WTC11 (cell line): ENCODE data around the gene TP53I3. TPM values are rescaled to one million over a fixed set of nuclear protein-coding genes. Genes with fewer than 3 reads are reported as not detected.

Experiments used
- ATAC-seq: fragments of 200-7000 bp; cut with Tn5 transposase; 2 replicates; pipeline ENCODE4 v1.10.0; 2021; ENCODE audit warnings: mild to moderate bottlenecking, moderate library complexity
- CTCF ChIA-PET: fragments of 300-600 bp; sonication (Branson Sonifier 250); formaldehyde crosslinking; loops from one replicate; lab custom pipeline; 2021; ENCODE audit warnings: antibody characterized with exemption; lab: Charles Lee
- POLR2A ChIA-PET: fragments of 350-600 bp; sonication (Branson Sonifier 250); formaldehyde crosslinking; loops from one replicate; lab custom pipeline; 2021; ENCODE audit warnings: antibody characterized with exemption; lab: Charles Lee
- DNase-seq: peaks from one replicate; pipeline ENCODE4 v3.0.0; 2021; ENCODE audit warnings: low spot score
- H3K27ac Mint-ChIP-seq: 2 replicates; pipeline ENCODE4 v1.8.0; 2021; ENCODE audit warnings: mixed read lengths
- H3K27me3 Mint-ChIP-seq: 2 replicates; pipeline ENCODE4 v1.8.0; 2021; ENCODE audit warnings: low read depth, mild to moderate bottlenecking, moderate library complexity, mixed read lengths
- H3K36me3 Mint-ChIP-seq: 2 replicates; pipeline ENCODE4 v1.8.0; 2021; ENCODE audit warnings: mixed read lengths
- H3K4me1 Mint-ChIP-seq: 2 replicates; pipeline ENCODE4 v1.8.0; 2022; ENCODE audit warnings: mixed read lengths
- H3K4me3 Mint-ChIP-seq: 2 replicates; pipeline ENCODE4 v1.8.0; 2021; ENCODE audit warnings: mild to moderate bottlenecking, moderate library complexity, mixed read lengths
- H3K9me3 Mint-ChIP-seq: 2 replicates; pipeline ENCODE4 v1.8.0; 2021; ENCODE audit warnings: mixed read lengths
- ATF1 ChIP-seq: sonication (generic); formaldehyde crosslinking; IDR thresholded peaks from 2 replicates; pipeline ENCODE4 v1.8.1; 2023; ENCODE audit warnings: mild to moderate bottlenecking, moderate library complexity, missing genetic modification reagents
- E2F5 ChIP-seq: sonication (generic); formaldehyde crosslinking; IDR thresholded peaks from 2 replicates; pipeline ENCODE4 v1.8.1; 2022; ENCODE audit warnings: mild to moderate bottlenecking, moderate library complexity, missing genetic modification reagents
- FOXP4 ChIP-seq: sonication (generic); formaldehyde crosslinking; IDR thresholded peaks from 2 replicates; pipeline ENCODE4 v1.8.0; 2022; ENCODE audit warnings: mild to moderate bottlenecking, missing genetic modification reagents
- GRHL2 ChIP-seq: fragments of 250-450 bp; sonication (Bioruptor Pico); IDR thresholded peaks from 2 replicates; pipeline ENCODE4 v1.8.0; 2022; ENCODE audit warnings: mild to moderate bottlenecking, moderate library complexity; ENCODE audit not compliant: insufficient replicate concordance, severe bottlenecking
- JAZF1 ChIP-seq: fragments of 250-450 bp; sonication (Bioruptor Pico); IDR thresholded peaks from 2 replicates; pipeline ENCODE4 v1.9.0; 2021; ENCODE audit warnings: moderate library complexity, mild to moderate bottlenecking, inconsistent platforms
- JUN ChIP-seq: sonication (generic); formaldehyde crosslinking; IDR thresholded peaks from 2 replicates; pipeline ENCODE4 v1.8.0; 2023; ENCODE audit warnings: mild to moderate bottlenecking, missing genetic modification reagents
- MAX ChIP-seq: sonication (generic); formaldehyde crosslinking; IDR thresholded peaks from 2 replicates; pipeline ENCODE4 v1.8.0; 2022; ENCODE audit warnings: mild to moderate bottlenecking, missing genetic modification reagents
- SOX15 ChIP-seq: fragments of 250-450 bp; sonication (Bioruptor Pico); IDR thresholded peaks from 2 replicates; pipeline ENCODE4 v1.9.0; 2021; ENCODE audit warnings: mild to moderate bottlenecking
- USF1 ChIP-seq: sonication (generic); formaldehyde crosslinking; IDR thresholded peaks from 2 replicates; pipeline ENCODE4 v1.8.0; 2022; ENCODE audit warnings: mild to moderate bottlenecking, missing genetic modification reagents
- ZNF219 ChIP-seq: sonication (generic); formaldehyde crosslinking; IDR thresholded peaks from 2 replicates; pipeline ENCODE4 v1.8.0; 2023; ENCODE audit warnings: missing genetic modification reagents, mild to moderate bottlenecking, borderline replicate concordance
- ZNF232 ChIP-seq: sonication (generic); formaldehyde crosslinking; IDR thresholded peaks from 2 replicates; pipeline ENCODE4 v1.8.0; 2022; ENCODE audit warnings: mild to moderate bottlenecking, missing genetic modification reagents
- ZNF317 ChIP-seq: sonication (generic); formaldehyde crosslinking; IDR thresholded peaks from 2 replicates; pipeline ENCODE4 v1.8.1; 2023; ENCODE audit warnings: low read depth, mild to moderate bottlenecking, moderate library complexity, missing genetic modification reagents, borderline replicate concordance
- ZNF396 ChIP-seq: fragments of 250-450 bp; sonication (Bioruptor Pico); IDR thresholded peaks from 2 replicates; pipeline ENCODE4 v1.8.0; 2021; ENCODE audit warnings: mild to moderate bottlenecking, moderate library complexity, borderline replicate concordance
- ZSCAN18 ChIP-seq: fragments of 250-450 bp; sonication (Bioruptor Pico); IDR thresholded peaks from 2 replicates; pipeline ENCODE4 v2.1.2; 2022; ENCODE audit warnings: mild to moderate bottlenecking, moderate library complexity
- total RNA-seq: library from RNA; stranded (reverse); gene quantifications from 3 replicates; pipeline ENCODE4 v1.2.3, GENCODE V29; 2021
- TF ChIP-seq, protein P1 (sequence below): sonication (generic); formaldehyde crosslinking; IDR thresholded peaks from 2 replicates; pipeline ENCODE4 v1.8.0; 2022; ENCODE audit warnings: missing genetic modification reagents
- TF ChIP-seq, protein P2 (sequence below): sonication (generic); formaldehyde crosslinking; IDR thresholded peaks from 2 replicates; pipeline ENCODE4 v1.8.1; 2023; ENCODE audit warnings: mild to moderate bottlenecking, missing genetic modification reagents
- TF ChIP-seq, protein P3 (sequence below): fragments of 250-450 bp; sonication (Bioruptor Pico); conservative IDR thresholded peaks from 2 replicates; pipeline ENCODE4 v1.9.0; 2021; ENCODE audit warnings: mild to moderate bottlenecking

Gene TP53I3
- total RNA-seq, 1 experiment from 2014 or later: 32.9 TPM

GRCh38 chr2:24106786-24107185 is 22.2 kb upstream of the TP53I3 start:
- ChIA-PET POLR2A (interaction anchor here (0.6 kb wide), 1 partner anchor 185 kb away, joined by 3 read pairs; no protein-coding TSS in a partner anchor), CTCF (interaction anchor here (1.6 kb wide), 1 partner anchor 23 kb away, joined by 8 read pairs; no protein-coding TSS in a partner anchor)
- Mint-ChIP-seq H3K4me1 (0 out of 2 replicates have a peak, but pooled peaks cover 4% of the 10 kb centered on the region), H3K27me3 (peaks cover 18% of the 10 kb centered on the region), H3K4me3 (no peak overlapping the region), H3K9me3 (peaks cover 40% of the 10 kb centered on the region), H3K36me3 (peaks cover 9% of the 10 kb centered on the region), H3K27ac (no peak overlapping the region)
- no peak for DNase-seq
- TF ChIP-seq, protein P1, sequence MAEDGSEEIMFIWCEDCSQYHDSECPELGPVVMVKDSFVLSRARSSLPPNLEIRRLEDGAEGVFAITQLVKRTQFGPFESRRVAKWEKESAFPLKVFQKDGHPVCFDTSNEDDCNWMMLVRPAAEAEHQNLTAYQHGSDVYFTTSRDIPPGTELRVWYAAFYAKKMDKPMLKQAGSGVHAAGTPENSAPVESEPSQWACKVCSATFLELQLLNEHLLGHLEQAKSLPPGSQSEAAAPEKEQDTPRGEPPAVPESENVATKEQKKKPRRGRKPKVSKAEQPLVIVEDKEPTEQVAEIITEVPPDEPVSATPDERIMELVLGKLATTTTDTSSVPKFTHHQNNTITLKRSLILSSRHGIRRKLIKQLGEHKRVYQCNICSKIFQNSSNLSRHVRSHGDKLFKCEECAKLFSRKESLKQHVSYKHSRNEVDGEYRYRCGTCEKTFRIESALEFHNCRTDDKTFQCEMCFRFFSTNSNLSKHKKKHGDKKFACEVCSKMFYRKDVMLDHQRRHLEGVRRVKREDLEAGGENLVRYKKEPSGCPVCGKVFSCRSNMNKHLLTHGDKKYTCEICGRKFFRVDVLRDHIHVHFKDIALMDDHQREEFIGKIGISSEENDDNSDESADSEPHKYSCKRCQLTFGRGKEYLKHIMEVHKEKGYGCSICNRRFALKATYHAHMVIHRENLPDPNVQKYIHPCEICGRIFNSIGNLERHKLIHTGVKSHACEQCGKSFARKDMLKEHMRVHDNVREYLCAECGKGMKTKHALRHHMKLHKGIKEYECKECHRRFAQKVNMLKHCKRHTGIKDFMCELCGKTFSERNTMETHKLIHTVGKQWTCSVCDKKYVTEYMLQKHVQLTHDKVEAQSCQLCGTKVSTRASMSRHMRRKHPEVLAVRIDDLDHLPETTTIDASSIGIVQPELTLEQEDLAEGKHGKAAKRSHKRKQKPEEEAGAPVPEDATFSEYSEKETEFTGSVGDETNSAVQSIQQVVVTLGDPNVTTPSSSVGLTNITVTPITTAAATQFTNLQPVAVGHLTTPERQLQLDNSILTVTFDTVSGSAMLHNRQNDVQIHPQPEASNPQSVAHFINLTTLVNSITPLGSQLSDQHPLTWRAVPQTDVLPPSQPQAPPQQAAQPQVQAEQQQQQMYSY (CRISPR knock-in tag): no peak
- TF ChIP-seq FOXP4 (CRISPR knock-in tag): no peak
- no peak for TF ChIP-seq SOX15 (CRISPR knock-in tag)
- TF ChIP-seq, protein P2, sequence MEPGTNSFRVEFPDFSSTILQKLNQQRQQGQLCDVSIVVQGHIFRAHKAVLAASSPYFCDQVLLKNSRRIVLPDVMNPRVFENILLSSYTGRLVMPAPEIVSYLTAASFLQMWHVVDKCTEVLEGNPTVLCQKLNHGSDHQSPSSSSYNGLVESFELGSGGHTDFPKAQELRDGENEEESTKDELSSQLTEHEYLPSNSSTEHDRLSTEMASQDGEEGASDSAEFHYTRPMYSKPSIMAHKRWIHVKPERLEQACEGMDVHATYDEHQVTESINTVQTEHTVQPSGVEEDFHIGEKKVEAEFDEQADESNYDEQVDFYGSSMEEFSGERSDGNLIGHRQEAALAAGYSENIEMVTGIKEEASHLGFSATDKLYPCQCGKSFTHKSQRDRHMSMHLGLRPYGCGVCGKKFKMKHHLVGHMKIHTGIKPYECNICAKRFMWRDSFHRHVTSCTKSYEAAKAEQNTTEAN: no peak
- no peak for TF ChIP-seq E2F5
- TF ChIP-seq ZSCAN18 (CRISPR knock-in tag): no peak
- TF ChIP-seq ZNF232 (CRISPR knock-in tag): no peak
- no peak for TF ChIP-seq ZNF396 (CRISPR knock-in tag)
- no peak for TF ChIP-seq ATF1 (CRISPR knock-in tag)
- TF ChIP-seq, protein P3, sequence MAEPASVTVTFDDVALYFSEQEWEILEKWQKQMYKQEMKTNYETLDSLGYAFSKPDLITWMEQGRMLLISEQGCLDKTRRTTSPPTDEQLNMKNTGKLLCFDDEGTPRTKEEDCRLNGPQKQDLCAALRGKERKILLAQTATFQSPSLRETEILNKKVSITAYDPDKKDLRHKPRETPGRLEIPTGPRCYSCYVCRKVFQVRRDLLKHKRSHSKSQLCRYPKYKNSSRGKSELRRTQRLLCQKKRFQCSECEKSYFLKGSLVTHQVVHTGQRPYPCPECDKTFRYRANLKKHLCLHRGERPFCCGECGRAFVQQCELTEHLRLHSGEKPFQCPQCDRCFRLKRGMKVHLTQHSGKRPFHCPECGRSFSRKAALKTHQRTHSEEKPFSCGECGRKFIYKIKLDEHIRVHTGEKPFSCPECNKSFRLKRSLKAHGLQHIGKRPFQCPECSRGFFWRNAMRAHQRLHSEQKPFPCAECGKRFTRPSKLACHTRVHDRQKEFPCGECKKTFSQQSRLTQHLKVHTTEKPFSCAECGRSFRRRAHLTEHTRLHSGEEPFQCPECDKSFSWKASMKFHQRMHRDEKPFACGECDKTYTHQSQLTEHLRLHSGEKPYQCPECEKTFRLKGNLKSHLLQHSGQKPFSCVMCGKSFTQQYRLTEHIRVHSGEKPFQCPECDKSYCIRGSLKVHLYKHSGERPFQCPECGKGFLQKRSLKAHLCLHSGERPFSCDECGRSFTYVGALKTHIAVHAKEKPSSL (CRISPR knock-in tag): no peak
- no peak for TF ChIP-seq USF1 (CRISPR knock-in tag)
- TF ChIP-seq JAZF1 (CRISPR knock-in tag): no peak
- TF ChIP-seq GRHL2: no peak
- TF ChIP-seq ZNF219 (CRISPR knock-in tag): no peak
- TF ChIP-seq JUN: no peak
- TF ChIP-seq MAX (CRISPR knock-in tag): no peak
- TF ChIP-seq ZNF317: no peak
- no peak for ATAC-seq
